CD4-positive, alpha-beta T cell treated with Interleukin-21 for 1 hour (primary cell): ENCODE measurements around the gene KRT77.
"Not testable (repeated sequence)": the region's sequence is repeated elsewhere in the genome, so short reads cannot be mapped to it uniquely, and the experiment has no call there.

Experiments
- DNase-seq: peaks from one replicate; pipeline ENCODE4 v3.0.0-alpha.2; 2020

Gene KRT77

DNA sequence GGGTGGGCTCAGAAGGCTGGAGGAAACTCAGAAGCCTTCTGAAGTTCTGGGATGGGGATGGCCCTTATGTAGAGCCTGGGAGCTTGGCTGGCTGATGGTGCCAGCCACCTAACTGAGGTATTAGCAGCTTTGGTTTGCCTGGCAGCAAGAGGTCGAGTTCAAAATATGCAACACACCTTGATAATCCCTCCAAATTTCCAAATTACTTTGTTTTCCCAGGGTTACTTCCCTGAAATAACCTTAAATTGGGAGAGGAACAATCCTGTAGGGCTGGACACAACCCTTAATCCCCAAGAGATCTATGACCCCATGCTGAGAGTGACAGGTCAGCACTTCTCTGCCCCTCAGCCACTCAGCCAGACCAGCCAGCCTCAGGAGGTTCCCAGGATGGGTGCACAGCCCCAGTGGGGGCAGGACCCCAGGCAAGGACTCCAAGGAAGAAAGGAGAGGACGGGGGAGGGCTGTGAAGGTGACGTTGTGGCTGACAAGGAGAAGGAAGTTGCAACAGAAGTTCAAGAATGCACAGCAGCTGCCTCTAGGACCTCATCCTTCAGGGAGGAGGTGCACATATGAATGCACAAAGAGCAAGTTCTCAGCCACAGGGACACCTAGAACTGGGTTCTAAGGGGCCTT is 18.6 kb upstream of the KRT77 start:
- no peak for DNase-seq

DNA sequence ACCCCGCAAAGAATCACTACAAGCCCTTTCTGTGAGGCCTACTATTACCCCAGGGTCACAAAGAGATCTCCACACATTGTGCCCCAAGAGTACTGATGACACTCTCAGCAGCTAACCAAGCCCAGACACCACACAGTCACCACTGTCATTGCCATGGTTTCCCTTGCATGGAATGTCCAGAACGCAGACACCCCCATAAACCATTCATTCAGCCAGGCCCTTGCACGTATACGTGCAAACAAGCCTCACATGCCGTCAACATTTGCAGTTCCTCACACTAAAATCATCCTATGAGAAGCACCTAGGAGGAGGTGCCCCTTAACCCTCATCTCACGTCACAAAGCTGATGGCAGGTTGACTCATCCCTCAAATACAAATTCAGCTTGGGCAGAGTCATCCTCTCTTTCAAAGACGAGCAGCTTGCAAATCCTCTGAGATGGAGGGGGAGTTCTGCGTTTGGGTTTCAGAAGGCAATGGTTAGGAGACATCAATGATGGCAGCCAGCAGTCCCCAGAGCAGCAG is 17.1 kb upstream of the KRT77 start:
- DNase-seq, result no peak

DNA sequence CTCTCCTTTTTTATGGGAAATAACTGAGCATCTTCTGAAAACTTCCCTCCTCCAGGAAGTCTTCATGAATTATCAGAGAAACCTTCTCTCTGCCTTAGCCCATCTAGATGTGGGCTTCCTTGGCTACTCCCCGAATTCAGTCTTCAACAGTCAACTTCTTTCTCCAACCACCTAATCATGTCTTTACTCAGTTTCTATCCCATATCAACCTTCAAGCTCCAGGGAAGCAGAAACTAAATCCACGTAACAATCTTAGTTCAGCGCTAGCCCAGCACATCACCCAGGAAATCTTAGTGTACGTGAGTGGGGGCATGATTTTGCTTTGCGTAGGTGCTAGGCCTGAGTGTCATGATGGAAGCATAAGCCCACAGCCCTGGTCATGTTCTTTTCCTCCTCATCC is 12.7 kb upstream of the KRT77 start:
- DNase-seq, result no peak

DNA sequence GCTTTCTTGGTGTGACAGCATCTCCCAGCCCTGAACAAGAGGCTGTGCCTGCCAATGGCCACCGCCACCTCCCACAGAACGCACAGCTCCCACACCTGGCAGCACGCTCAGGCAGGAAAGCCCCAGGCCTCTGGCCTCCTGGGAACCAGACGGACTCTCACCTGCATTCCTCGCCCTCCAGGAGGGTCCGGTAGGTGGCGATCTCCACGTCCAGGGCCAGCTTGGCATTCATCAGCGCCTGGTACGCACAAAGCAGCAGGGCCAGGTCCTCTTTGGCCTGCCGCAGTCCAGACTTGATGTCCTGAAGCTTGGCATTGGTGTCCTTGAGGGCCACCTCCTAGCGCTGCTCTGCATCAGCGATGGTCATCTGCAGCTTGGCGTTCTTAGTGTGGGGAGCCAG is 12.1 kb upstream of the KRT77 start:
- DNase-seq, result no peak

DNA sequence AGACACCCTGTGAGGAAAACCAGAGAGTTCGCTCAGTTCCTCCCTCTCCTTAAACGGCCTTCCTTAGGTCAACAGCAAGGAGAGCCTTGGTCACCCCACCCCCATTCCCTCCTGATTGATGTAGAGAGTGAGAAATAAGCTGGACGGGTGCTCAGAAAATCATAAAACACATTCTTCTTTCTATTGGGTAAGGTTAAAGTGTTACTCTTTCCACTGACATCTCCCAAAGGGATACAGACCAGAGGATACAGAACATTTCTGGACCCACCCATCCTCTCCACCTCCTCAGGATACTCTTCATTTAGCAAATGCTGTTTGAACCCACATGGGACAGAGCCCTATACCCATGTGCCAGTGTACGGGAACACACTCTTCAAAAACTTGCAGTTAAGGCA is 11.6 kb upstream of the KRT77 start:
- no peak for DNase-seq

DNA sequence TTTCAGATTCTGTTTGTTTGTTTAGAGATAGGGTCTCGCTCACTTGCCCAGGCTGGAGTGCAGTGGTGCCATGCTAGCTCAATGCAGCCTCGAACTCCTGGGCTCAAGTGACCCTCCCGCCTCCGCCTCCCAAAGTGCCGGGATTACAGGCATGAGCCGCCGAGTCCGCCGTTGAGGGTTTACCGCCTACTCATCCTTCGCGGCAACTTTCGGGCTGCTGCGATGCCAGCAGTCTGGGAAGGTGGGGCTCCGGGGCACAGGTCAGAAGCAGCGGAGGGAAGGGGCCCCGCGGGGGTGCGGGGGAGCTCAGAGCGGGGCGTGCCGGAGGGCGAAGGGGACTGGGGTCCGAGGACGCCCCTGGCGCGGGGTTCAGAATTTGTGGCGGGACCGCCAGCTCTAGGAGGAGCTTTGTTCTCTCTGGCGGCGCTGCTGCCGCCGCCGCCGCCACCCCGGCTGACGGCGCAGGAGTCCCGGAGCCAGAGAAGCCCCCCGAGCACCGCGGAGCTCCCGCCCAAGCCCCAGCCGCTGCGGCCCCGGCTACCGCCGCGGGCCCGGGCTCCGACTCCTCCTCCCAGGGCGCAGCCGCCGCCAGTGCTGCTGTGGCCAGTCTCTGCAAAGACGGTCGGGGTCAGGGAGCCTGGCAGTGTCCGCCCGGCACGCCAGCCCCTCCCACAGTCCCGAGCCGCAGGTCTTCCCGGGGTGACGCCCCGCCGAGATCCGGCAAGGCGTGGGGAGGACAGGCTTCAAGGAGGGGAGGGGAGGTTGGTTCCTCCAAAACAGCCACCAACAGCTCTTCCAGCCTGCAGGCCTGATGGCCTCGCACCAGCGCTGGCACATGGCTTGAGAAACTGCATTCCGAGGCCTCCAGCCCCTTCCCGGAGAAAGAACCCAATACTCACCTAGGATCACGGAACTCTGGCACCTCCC is 10.9 kb upstream of the KRT77 start:
- no peak for DNase-seq

DNA sequence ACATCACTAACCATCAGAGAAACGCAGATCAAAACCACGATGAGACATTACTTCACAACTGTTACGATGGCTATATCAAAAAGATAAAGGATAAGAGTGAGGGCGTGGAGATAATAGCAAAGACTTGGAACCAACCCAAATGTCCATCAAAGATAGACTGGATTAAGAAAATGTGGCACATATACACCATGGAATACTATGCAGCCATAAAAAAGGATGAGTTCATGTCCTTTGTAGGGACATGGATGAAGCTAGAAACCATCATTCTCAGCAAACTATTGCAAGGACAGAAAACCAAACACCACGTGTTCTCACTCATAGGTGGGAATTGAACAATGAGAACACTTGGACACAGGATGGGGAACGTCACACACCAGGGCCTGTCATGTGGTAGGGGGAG is 8.8 kb upstream of the KRT77 start:
- DNase-seq, result not testable (repeated sequence)

DNA sequence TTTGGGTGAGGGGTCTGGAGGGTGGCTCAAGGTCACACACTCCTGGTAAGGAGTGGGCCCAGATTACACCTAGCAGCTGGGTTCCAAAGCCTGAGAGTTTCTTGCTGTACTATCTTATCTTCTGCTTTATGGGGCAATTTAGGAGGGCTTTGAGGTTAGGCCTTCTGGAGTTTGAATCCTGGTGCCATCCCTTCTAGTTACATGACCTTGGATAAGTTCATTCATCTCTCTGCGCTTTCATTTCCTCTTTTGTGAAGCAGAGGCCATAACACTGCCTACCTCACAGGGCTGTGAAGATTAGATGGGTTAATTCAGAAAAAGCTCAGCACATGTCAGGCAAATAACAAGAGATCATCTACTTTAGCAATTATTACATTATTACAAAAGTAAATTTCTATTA is 7.4 kb upstream of the KRT77 start:
- no peak for DNase-seq

DNA sequence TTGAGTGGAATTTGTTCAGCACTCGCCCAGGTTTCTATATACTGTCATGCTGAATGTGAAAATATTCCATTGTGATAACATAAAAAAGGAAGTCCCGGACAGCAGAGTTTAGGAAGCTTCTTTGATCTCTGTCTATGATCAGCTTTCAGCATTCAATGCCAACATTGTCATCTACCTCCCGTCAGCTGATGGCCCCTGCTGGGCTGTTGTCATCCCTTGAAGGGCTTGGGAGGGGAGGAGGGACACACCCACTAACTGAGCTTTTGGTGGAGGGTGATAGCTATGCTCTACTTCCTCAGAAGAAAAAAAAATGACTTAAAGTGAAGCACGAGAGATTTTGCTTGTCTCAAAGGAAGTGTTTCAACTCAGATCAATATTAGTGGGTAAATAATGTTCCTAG is 4.7 kb upstream of the KRT77 start:
- DNase-seq, result no peak

DNA sequence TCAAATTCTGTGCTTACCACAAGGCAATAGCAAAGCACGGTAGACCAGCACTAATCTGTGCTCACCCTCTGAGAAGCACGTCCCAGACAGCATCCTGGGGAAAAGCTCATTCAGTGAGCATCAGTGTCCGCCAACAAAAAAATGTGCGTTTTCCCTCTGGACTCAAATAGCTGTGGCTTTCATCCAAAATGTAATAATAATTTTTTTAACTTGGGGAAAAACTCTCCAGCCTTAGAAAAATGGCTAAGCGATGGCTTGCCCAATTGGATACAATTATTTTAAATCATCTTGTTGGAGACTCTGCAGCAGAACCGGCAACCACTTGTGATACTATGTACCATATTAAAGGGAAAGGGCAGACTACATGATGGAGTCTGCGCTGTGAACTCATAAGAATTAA is 1.1 kb upstream of the KRT77 start:
- DNase-seq, result no peak

DNA sequence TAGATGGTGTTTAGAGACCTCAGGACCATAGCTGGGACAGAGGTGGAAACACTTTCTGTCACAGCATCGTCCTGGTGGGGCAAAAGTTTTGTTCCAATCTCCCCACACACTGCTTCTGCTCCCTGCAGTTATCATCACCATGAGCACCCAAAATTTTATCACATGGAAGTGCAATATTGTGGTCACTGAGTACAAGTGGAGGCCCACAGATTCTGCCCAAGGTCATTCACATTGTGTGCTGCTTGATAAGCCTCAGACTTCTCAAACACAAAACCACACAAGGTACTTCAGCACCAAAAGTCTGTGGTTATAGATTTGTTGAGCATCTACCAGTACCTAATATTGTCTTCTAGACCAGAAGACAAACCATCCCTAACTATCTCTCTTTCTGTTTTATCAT is 554 bp upstream of the KRT77 start:
- DNase-seq, result no peak

DNA sequence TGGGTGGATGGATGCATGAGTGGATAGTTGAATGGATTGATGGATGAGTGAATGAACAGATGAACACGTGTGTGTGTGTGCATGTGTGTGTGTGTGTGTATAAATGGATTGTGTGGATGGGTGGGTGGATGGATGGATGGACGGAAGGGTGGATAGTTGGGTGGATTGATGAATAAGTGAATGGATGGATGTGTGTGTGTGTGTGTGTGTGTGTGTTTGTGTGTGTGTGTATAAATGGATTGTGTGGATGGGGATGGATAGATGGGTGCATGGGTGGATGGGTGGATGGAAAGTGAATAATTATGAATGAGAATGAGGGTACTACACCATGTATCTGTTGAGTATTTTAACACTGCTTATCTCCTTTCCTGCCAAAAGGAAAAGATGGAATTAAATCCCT is 986 bp downstream of the KRT77 start:
- no peak for DNase-seq

DNA sequence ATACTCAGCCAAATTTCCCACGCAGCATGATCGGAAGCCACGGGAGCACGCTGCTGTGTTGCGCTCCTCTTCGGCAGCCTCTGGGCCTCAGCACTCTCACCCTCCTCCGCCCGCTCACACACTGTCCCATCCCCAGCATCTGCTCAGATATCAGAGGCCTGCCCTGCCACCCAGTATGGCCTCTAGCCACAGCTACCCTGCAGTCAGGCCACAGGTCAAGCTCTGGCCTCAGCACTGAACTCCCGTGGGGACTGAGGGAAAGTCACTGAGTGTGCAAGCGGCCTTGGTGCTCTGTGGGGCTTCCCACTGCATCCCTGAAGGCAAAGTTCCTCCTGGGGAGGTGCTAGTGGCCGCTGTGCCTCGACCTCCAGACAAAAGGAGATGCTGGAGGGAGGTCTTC is 2.0 kb downstream of the KRT77 start:
- no peak for DNase-seq

DNA sequence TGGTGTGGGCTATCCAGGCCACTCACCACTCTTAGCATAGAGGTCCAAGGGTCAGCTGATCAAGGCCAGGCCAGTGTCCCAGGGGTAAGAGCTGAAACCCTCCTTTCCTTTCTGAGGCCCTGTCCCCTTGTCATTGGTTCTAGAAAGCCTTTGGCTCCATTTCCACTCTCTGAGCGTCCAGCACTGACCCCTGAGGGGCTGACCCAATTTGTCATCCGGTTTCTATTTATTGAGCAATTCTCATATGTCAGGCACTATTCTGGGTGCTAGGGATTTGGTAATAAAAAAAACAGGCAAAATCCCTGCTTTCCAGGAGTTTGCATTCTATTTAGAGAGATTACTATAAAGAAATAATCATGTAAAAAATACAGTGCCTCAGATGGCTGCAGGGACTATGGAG is 3.4 kb downstream of the KRT77 start:
- no peak for DNase-seq

DNA sequence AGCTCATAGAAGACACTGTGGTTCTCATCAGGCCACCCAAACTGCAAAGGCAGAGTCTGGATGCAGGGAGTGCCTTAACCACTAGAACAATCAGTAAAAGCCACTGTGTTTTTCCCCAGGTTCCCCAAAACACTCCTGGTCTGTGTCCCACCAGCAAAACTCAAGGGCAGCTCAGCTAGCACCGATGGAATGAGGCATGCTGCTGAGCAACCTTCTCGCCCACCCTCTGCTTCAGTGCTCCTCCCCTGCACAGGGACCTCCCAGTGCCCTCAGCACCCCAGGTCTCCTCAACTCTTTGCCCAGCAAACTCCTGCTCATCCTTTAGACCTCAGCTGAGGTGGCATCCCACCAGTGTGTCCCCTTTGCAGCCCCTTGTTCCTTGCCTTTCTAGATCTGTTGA is 4.0 kb downstream of the KRT77 start:
- no peak for DNase-seq

DNA sequence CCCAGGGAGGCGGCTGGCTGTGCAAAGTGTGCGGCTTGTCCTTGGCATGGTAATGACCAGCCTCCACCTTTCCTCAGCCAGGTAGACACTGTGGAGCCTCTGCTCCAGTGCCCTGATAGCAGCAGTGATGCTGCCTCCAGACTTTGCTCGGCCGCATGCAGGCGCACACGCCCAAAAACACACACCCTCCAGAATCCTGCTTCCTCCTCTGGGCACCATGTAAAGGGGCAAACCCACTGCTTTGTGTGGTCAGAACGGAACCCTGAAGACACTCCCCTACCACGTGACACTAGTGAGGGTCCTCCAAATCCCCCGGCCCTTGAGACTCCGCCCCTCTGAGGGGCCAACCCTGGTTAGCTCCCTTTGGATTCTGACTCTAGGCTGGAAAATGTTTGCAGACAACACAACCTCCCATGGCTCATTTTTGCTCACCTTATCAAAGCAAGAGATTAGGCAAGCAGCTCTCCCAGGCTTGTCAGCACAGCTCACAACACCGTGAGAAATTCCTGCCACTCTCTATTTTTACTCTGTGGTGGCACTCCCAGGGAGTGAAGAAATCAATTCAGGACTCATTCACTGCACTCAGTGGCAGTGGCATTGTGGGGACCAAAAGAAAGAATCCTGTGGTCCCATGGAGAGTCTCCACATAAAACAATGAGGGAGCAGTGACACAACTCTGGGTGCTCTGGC is 4.5 kb downstream of the KRT77 start:
- no peak for DNase-seq

DNA sequence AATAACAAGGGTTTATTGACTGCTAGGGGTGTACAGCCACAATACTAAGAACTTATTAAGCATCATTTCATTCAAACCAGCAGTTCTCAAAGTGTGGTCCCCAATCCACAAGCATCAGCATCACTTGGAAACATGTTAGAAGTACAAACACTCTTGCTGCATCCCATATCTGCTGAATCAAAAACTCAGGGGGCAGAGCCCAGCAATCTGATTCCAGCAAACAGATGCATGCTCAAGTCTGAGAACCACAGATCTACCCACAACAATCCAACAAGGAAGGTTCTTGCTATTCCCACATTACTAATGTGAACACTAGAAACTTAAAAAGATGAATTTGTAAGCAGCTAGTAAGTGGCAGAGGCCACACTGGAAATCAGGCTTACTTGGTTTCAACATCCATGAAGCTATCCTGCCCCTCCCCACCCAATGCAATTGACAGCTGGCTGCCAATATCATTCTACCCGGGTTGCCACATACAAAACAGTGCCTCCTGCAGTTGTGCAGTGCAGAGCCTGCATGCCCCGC is 6.2 kb downstream of the KRT77 start:
- no peak for DNase-seq

DNA sequence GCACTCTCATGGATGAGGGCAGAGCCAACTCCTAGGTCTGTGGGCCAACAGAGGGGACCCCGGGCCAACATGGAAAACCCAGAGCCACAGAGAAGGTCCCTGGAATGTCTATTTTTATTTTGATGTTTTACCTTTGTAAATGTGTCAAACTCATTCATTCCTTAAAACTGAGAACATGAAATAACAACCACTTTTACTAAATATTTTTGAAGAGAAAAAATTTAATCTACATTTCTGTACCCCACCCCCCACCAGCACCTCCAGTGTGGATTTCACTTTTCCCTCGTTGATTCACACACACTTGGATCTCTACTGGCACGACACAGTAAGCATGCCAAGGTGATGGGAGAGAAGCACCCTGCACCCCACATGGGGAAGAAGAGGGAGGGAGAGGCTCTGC is 6.7 kb downstream of the KRT77 start:
- DNase-seq, result no peak

DNA sequence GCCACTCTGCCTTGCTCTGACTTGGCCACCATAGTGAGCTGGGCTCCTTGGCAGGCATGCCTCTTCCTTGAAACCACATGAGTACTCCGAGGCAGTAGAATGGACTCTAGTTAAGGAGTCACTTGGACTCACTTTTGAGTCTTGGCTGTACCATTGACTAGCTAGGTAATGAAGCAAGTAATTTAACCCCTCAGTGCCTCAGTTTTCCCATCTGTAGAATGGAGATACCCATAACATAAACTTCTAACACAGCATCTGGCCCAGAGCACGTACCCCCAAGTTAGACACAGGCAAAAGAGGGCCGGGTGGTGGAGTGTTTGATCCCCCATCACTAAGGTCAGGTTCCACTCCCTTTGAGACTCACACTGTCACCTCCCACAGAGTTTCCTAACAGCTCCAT is 8.3 kb downstream of the KRT77 start:
- no peak for DNase-seq

DNA sequence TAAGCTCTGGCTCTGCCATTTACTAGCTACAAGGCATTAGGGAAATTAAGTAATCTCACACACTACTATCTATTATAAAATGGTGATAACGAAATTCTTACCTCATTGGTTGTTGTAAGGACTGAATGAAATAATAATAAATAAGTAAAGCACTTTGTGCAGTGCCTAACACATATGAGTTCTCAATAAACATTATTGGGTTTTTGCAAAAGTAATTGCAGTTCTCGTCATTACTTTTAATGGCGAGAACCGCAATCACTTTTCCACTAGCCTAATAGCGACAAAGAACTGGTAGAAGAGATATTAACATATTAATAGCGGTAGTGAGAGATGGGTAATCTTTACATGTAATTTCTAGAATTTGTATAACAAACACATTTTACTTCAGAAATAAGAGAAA is 9.2 kb downstream of the KRT77 start:
- no peak for DNase-seq

DNA sequence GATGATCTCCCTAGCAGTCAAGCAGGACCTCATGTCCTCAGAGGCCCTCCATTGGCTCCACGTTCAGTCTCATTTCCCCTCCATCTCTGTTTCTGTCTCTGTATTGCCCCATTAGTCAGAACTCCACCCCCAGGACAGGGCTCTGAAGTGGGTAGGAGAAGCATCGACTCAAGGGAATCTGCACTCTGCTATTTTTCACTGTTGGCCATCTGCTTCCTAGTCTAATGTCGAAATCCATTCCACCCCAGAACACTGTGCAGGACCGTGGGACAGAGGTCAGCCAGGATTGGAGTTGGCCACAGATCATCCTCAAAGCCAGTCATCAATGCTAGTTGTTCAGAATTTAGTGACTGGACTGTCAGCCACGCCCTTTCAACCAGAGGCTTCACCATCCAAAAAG is 10.1 kb downstream of the KRT77 start:
- DNase-seq, result no peak

DNA sequence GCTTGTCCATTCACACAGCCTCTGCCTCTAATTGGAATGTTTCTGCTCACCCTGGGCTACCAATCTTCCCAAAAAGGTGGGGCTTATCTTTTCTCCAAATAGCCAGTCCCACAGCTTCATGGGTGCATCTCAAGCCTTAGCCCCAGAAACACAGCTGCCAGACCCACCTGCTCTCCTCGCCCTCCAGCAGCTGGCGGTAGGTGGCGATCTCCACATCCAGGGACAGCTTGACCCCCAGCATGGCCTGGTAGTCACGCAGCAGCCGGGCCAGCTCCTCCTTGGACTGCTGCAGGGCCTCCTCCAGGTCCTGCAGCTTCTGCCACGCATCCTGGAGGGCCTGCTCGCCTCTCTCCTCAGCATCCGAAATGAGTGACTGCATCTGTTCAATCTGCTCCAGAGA is 11.1 kb downstream of the KRT77 start:
- no peak for DNase-seq

DNA sequence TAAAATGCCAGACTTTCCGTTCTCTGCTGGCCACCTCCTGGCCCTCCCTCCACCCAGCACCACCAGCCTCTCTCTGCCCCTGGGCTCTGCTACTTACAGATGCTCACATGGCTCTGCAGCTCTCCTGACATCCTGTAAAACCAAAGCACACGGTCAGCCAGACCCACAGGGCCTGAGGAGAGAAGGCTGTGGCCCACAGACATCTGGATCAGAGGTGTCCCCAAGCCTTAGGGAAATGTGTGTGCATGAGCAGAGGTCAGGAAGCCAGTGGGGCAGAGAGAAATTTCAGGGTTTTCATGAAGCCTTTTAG is 11.5 kb downstream of the KRT77 start:
- no peak for DNase-seq
